CD14-positive monocyte (primary cell): ENCODE results near the gene RERE. TPM values are rescaled to one million over a fixed set of nuclear protein-coding genes. Genes with fewer than 3 reads are reported as not detected.

Experiments used
- DNase-seq, 3 donors: peaks; one replicate each; pipeline ENCODE4 v3.0.0-alpha.2; 2011 to 2022
- H2AFZ ChIP-seq: 2 replicates; pipeline ENCODE4 v1.6.0; 2012; ENCODE audit warnings: mild to moderate bottlenecking, low read depth, low read length, inconsistent platforms; ENCODE audit not compliant: insufficient read depth, poor library complexity, severe bottlenecking
- H3K27ac ChIP-seq, 2 donors: 1 replicate in 1 of 2; 2 replicates in 1 of 2; pipeline ENCODE4 v1.5.1; 2012 to 2013; ENCODE audit warnings: low read length in 2 of 2, control low read depth in 1 of 2, inconsistent platforms in 1 of 2, low read depth in 1 of 2, mild to moderate bottlenecking in 1 of 2
- H3K27me3 ChIP-seq, 2 donors: one replicate each; pipeline versions ENCODE4 v1.6.0 to v1.6.1; 2011 to 2013; ENCODE audit warnings: low read length in 2 of 2; ENCODE audit not compliant: control insufficient read depth in 2 of 2, insufficient read depth in 2 of 2
- H3K36me3 ChIP-seq, 2 donors: replicated peaks in 1 of 2; 1 replicate in 1 of 2; 2 replicates in 1 of 2; pipeline versions ENCODE4 v1.5.1 to v1.6.1; 2012 to 2013; ENCODE audit warnings: low read length in 2 of 2, control low read depth in 1 of 2, inconsistent platforms in 1 of 2, mild to moderate bottlenecking in 1 of 2; ENCODE audit not compliant: insufficient read depth in 2 of 2, control insufficient read depth in 1 of 2
- H3K4me1 ChIP-seq, 2 donors: 1 replicate in 1 of 2; 2 replicates in 1 of 2; pipeline versions ENCODE4 v1.5.1 to v1.6.1; 2012 to 2013; ENCODE audit warnings: low read length in 2 of 2, control low read depth in 1 of 2, inconsistent platforms in 1 of 2, mild to moderate bottlenecking in 1 of 2, moderate library complexity in 1 of 2; ENCODE audit not compliant: insufficient read depth in 2 of 2, control insufficient read depth in 1 of 2
- H3K4me2 ChIP-seq: replicated peaks from 2 replicates; pipeline ENCODE3; 2012; ENCODE audit warnings: low read length, moderate library complexity, mild to moderate bottlenecking; ENCODE audit not compliant: poor library complexity, severe bottlenecking; ENCODE audit errors: extremely low read depth
- H3K4me3 ChIP-seq, 3 experiments: fragments of 200-600 bp in 1 of 3; sonication (generic) in 1 of 3; replicated peaks in 1 of 3; 1 replicate in 2 of 3; 2 replicates in 1 of 3; pipeline ENCODE4 v1.5.1; 2011 to 2013; ENCODE audit warnings: low read length in 3 of 3, mild to moderate bottlenecking in 3 of 3, control low read depth in 2 of 3, low read depth in 2 of 3, inconsistent platforms in 1 of 3, moderate library complexity in 1 of 3
- H3K79me2 ChIP-seq: 2 replicates; pipeline ENCODE4 v1.6.0; 2012; ENCODE audit warnings: mild to moderate bottlenecking, control low read depth, inconsistent platforms, low read length, moderate library complexity; ENCODE audit not compliant: insufficient read depth
- H3K9ac ChIP-seq: 2 replicates; pipeline ENCODE4 v1.6.0; 2017; ENCODE audit warnings: low read length, mild to moderate bottlenecking; ENCODE audit not compliant: insufficient read depth, poor library complexity, severe bottlenecking
- H3K9me3 ChIP-seq, 2 donors: replicated peaks in 1 of 2; 1 replicate in 1 of 2; 2 replicates in 1 of 2; pipeline versions ENCODE4 v1.5.1 to v1.6.1; 2012 to 2013; ENCODE audit warnings: low read length in 2 of 2, control low read depth in 1 of 2; ENCODE audit not compliant: control insufficient read depth in 1 of 2, insufficient read depth in 1 of 2
- H4K20me1 ChIP-seq: 2 replicates; pipeline ENCODE4 v1.6.0; 2012; ENCODE audit warnings: mild to moderate bottlenecking, low read length, control low read depth, moderate library complexity; ENCODE audit not compliant: insufficient read depth
- H3K27ac Mint-ChIP-seq, 7 donors: one replicate each; pipeline ENCODE4 v1.8.0; 2020; ENCODE audit warnings: mild to moderate bottlenecking in 7 of 7, mixed read lengths in 7 of 7, moderate library complexity in 6 of 7, inconsistent platforms in 2 of 7
- H3K27me3 Mint-ChIP-seq, 3 donors: one replicate each; pipeline ENCODE4 v1.8.0; 2021 to 2022; ENCODE audit warnings: low read depth in 3 of 3, mild to moderate bottlenecking in 3 of 3, mixed read lengths in 3 of 3, moderate library complexity in 3 of 3, inconsistent platforms in 1 of 3
- H3K36me3 Mint-ChIP-seq, 2 donors: one replicate each; pipeline ENCODE4 v1.8.0; 2020; ENCODE audit warnings: mixed read lengths in 2 of 2, inconsistent platforms in 1 of 2, mild to moderate bottlenecking in 1 of 2
- H3K4me1 Mint-ChIP-seq: one replicate; pipeline ENCODE4 v1.8.0; 2020; ENCODE audit warnings: mild to moderate bottlenecking, mixed read lengths
- H3K4me3 Mint-ChIP-seq, 2 donors: one replicate each; pipeline ENCODE4 v1.8.0; 2020; ENCODE audit warnings: mild to moderate bottlenecking in 2 of 2, mixed read lengths in 2 of 2, moderate library complexity in 1 of 2
- H3K9me3 Mint-ChIP-seq, 7 donors: one replicate each; pipeline ENCODE4 v1.8.0; 2020 to 2022; ENCODE audit warnings: mixed read lengths in 7 of 7, mild to moderate bottlenecking in 6 of 7, moderate library complexity in 6 of 7, inconsistent platforms in 2 of 7
- WGBS: methylation state at CpG from one replicate; pipeline ENCODE4 v1.1.5; 2013; ENCODE audit warnings: missing lambda C conversion rate; ENCODE audit not compliant: insufficient coverage; 5-methylcytosine and 5-hydroxymethylcytosine counted together
- intact Hi-C, 2 donors: fragments of 100-400 bp; cut with micrococcal nuclease; formaldehyde crosslinking; loops; one replicate each; pipeline versions ENCODE4 v1.15.0 to v1.15.1; 2023
- polyA plus RNA-seq, 3 donors: library from polyadenylated mRNA; depleted of rRNA in 1 of 3; unstranded in 2 of 3; stranded (reverse) in 1 of 3; fragments of 300-500 nt in 2 of 3; fragments of >200 nt in 1 of 3; fragmentation: Illumina TruSeq in 2 of 3; gene quantifications; 1 replicate in 2 of 3; 2 replicates in 1 of 3; pipeline ENCODE4 v1.2.3, GENCODE V29; 2012 to 2021
- TF ChIP-seq, protein P1 (sequence below): fragments of 200-600 bp; IDR thresholded peaks from one replicate; pipeline ENCODE4 v1.8.0; 2022; ENCODE audit warnings: antibody characterized with exemption, mild to moderate bottlenecking

Gene RERE
- polyA plus RNA-seq, 3 donors: 1.2 to 19.4 (median 3.8) TPM

DNA sequence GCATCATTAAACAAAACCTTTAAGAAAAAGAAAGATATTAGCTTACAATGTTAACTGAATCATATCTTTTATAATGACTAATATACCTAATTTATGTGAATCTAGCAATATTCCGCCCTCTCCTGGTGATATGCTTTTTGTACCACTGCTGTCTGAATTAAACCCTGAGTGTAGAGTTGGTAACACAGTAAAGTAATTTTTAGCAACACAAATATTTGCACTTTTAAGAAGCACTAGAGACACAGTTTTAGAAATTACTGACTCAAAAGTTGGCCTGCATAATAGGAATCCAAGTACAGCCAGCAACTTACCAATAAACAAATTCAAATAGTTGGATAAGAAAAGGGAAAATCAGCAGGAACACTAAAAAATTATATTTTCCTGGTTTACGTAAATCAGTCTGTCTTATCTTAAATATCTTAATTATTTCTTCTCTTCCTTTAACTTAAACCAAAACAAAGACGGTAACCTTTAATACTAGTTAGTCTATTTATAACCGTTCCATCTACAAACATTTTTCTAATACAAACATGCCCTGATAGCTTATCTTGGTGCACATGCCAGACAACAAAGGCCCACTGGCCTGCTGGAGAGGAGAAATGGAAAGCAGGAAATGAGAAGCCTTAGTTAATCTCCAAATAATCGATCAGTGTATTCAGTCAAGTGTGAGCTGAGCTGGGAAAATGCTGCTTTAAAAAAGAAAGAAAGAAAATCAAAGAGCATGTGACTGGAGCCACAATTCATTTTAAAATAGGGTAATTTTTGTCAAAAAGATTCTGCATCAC, 246.0 kb downstream of the RERE start:
- H3K9ac ChIP-seq: no peak overlapping the region
- H3K9me3 ChIP-seq: no peaks in the 10 kb centered on the region
- no peaks in the 10 kb centered on the region for H3K27me3 ChIP-seq
- 0% methylated on average over 1 of the region's 5 CpGs for WGBS
- H3K79me2 ChIP-seq: no peaks in the 10 kb centered on the region
- H4K20me1 ChIP-seq: no peaks in the 10 kb centered on the region
- Mint-ChIP-seq H3K4me3 (no peak overlapping the region), H3K36me3 (no peaks in the 10 kb centered on the region), H3K4me1 (peaks cover 14% of the 10 kb centered on the region), H3K9me3 (no peaks in the 10 kb centered on the region), H3K27ac (peak overlapping the region in 1 of 7 donors; percentile 24), H3K27me3 (no peaks in the 10 kb centered on the region)
- no peaks in the 10 kb centered on the region for H3K36me3 ChIP-seq
- H2AFZ ChIP-seq: no peak overlapping the region
- TF ChIP-seq, protein P1, sequence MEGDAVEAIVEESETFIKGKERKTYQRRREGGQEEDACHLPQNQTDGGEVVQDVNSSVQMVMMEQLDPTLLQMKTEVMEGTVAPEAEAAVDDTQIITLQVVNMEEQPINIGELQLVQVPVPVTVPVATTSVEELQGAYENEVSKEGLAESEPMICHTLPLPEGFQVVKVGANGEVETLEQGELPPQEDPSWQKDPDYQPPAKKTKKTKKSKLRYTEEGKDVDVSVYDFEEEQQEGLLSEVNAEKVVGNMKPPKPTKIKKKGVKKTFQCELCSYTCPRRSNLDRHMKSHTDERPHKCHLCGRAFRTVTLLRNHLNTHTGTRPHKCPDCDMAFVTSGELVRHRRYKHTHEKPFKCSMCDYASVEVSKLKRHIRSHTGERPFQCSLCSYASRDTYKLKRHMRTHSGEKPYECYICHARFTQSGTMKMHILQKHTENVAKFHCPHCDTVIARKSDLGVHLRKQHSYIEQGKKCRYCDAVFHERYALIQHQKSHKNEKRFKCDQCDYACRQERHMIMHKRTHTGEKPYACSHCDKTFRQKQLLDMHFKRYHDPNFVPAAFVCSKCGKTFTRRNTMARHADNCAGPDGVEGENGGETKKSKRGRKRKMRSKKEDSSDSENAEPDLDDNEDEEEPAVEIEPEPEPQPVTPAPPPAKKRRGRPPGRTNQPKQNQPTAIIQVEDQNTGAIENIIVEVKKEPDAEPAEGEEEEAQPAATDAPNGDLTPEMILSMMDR: no peak
- peaks cover 0 to 5% of the 10 kb centered on the region in 2 donors for H3K4me1 ChIP-seq
- no peak overlapping the region for H3K27ac ChIP-seq
- no peak for DNase-seq
- H3K4me2 ChIP-seq: no peak overlapping the region
- intact Hi-C loops: no loop called here
- H3K4me3 ChIP-seq: no peak overlapping the region

DNA sequence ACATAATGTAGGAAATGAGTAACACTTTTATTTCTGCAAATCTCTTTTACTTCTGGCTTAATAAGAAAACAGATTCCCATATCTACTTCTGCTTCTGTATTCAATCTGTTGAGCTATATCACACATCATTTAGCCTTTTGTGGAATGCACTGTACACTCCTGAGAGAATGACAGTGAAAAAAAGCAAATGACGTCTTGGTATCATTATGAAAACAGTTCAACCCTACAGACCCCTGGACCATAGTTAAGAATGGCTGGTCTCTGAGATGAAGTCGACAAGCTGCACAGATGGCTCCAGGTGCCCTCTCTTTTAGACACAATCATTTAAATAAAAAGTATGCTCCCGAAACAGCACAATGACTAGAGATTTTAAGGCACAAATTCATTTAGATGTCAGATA, 247.0 kb downstream of the RERE start:
- no peak overlapping the region for H3K9ac ChIP-seq
- TF ChIP-seq, protein P1: no peak
- Mint-ChIP-seq H3K4me3 (no peak overlapping the region), H3K36me3 (peaks cover 0 to 4% of the 10 kb centered on the region in 2 donors), H3K4me1 (peaks cover 14% of the 10 kb centered on the region), H3K27ac (no peak overlapping the region), H3K27me3 (no peaks in the 10 kb centered on the region), H3K9me3 (no peaks in the 10 kb centered on the region)
- no CpG with 5 or more reads among the region's 3 CpGs for WGBS
- H3K4me2 ChIP-seq: no peak overlapping the region
- no peaks in the 10 kb centered on the region for H3K27me3 ChIP-seq
- H3K79me2 ChIP-seq: no peaks in the 10 kb centered on the region
- no peaks in the 10 kb centered on the region for H3K36me3 ChIP-seq
- no peak overlapping the region for H2AFZ ChIP-seq
- H3K4me3 ChIP-seq: no peak overlapping the region
- H3K9me3 ChIP-seq: no peaks in the 10 kb centered on the region
- H4K20me1 ChIP-seq: no peaks in the 10 kb centered on the region
- H3K27ac ChIP-seq: no peak overlapping the region
- DNase-seq: no peak
- intact Hi-C loops: no loop called here
- H3K4me1 ChIP-seq: peaks cover 0 to 5% of the 10 kb centered on the region in 2 donors
